ENCODE results near the gene NUDT21.

Gene NUDT21

DNA sequence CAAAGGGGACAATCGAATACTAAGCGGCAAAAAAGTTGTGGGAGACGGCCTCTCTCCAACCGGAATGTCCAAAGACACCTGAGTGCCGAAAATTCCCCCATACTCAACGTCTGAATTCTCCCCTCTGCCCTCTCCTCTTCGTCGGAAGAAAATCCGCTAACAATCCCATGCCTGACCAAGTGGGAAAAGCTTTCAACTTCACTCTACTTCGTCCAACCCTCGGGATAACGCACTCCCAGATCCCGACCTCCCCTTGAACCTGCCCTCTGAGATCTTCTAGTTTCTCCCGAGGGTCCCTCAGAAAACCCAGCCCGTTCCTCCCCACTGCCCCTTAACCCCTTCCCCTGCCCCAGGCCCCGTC, 26.7 kb downstream of the NUDT21 start:
- no peaks in the 10 kb centered on the region for H3K36me3 ChIP-seq (ENCODE audit: insufficient read depth, insufficient read length, low read length)
- peak overlapping the region; percentile 83 for H3K4me3 ChIP-seq (ENCODE audit: insufficient read length, low read depth)
- H3K4me1 ChIP-seq (ENCODE audit: insufficient read depth, insufficient read length) = no peaks in the 10 kb centered on the region
- DNase-seq (ENCODE audit: low read depth, low spot score) = no peak
- no peaks in the 10 kb centered on the region for H3K9me3 ChIP-seq (ENCODE audit: insufficient read depth, low read length)
- TF ChIP-seq SUZ12 (IDR thresholded peaks at IDR 0.05; ENCODE audit: extremely low read depth, insufficient read depth, insufficient read length) = no peak
- no peak for TF ChIP-seq YY1 (IDR thresholded peaks at IDR 0.05; ENCODE audit: insufficient read depth, insufficient read length)
- no peak for TF ChIP-seq ZNF274 (IDR thresholded peaks at IDR 0.05; ENCODE audit: low read depth, low read length)
- peak overlapping the region; percentile 78 for H3K9ac ChIP-seq (ENCODE audit: insufficient read length, low read depth)
- no peaks in the 10 kb centered on the region for H3K27me3 ChIP-seq (ENCODE audit: insufficient read depth, insufficient read length)

DNA sequence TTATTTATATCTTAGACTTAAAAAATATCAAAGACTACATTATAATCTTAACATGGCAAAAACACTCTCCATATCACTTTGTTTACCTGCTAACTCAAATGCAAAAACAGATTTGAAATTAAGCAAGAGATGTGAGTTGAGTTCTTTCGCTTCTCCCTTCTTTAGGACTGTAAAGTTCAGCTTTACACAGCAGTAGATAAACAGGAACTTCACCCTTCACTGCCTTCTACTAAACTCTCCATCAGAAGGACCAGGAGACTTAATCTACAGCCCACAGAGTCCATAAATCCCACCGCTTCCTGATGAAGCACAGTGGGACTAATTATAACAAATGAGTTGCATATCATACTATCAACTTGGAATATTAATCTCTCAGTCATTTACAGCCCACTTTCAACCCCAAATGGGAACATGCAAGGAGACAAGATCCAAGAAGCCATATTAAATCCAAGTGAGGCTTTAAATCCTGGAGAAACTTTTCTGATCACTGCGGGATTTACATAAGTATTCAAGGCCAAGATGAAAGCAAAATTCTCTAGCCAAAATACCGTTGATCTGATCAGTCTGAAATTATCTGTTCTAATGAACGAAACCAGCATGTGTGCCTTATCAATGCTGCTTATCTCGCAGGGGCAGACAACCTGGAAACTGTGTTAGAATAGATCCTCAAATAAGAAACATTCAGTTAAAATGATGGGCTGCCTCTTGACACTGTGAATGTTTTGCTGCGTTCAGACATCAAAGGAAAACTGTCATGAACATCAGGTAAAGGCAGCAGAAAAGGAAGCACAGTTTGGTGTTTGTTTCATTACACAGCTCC, 27.3 kb downstream of the NUDT21 start:
- H3K9me3 ChIP-seq (ENCODE audit: insufficient read depth, low read length) = no peaks in the 10 kb centered on the region
- no peaks in the 10 kb centered on the region for H3K27me3 ChIP-seq (ENCODE audit: insufficient read depth, insufficient read length)
- DNase-seq (ENCODE audit: low read depth, low spot score) = no peak
- TF ChIP-seq ZNF274 (IDR thresholded peaks at IDR 0.05; ENCODE audit: low read depth, low read length) (no peak), SUZ12 (IDR thresholded peaks at IDR 0.05; ENCODE audit: extremely low read depth, insufficient read depth, insufficient read length) (no peak), YY1 (IDR thresholded peaks at IDR 0.05; ENCODE audit: insufficient read depth, insufficient read length) (no peak)
- H3K36me3 ChIP-seq (ENCODE audit: insufficient read depth, insufficient read length, low read length) = no peaks in the 10 kb centered on the region
- no peaks in the 10 kb centered on the region for H3K4me1 ChIP-seq (ENCODE audit: insufficient read depth, insufficient read length)
- H3K9ac ChIP-seq (ENCODE audit: insufficient read length, low read depth) = peak overlapping the region; percentile 78
- H3K4me3 ChIP-seq (ENCODE audit: insufficient read length, low read depth) = peak overlapping the region; percentile 83

DNA sequence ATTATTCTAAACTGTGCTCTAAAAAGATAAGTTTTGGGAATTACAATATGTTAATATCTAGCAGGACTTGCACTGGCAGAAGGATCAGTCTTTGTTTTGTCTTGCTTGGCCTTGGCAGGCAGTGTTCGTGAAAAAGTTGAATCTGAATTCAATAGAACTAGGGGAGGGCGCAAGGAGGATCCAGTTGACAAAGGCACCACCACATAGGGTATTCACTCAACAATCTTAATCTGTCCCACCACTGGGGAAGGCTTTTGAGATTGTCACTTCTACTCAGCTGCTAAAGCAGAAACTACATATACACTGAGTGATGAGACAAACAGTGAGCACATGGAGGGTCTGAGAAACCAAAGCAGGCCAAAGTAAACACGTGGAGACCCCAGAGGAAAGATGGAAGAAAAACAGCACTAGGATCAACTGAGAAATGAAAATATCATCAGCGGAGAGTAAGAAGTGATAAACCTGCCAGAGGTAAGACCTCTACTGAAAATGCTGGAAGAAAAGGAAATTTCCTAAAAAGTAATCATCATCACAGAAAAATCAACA, 28.2 kb downstream of the NUDT21 start:
- Histone ChIP-seq H3K27me3 (ENCODE audit: insufficient read depth, insufficient read length) (no peaks in the 10 kb centered on the region), H3K36me3 (ENCODE audit: insufficient read depth, insufficient read length, low read length) (no peaks in the 10 kb centered on the region), H3K4me3 (ENCODE audit: insufficient read length, low read depth) (no peak overlapping the region), H3K4me1 (ENCODE audit: insufficient read depth, insufficient read length) (no peaks in the 10 kb centered on the region), H3K9ac (ENCODE audit: insufficient read length, low read depth) (no peak overlapping the region), H3K9me3 (ENCODE audit: insufficient read depth, low read length) (no peaks in the 10 kb centered on the region)
- DNase-seq (ENCODE audit: low read depth, low spot score) = no peak
- TF ChIP-seq SUZ12 (IDR thresholded peaks at IDR 0.05; ENCODE audit: extremely low read depth, insufficient read depth, insufficient read length) (no peak), ZNF274 (IDR thresholded peaks at IDR 0.05; ENCODE audit: low read depth, low read length) (no peak), YY1 (IDR thresholded peaks at IDR 0.05; ENCODE audit: insufficient read depth, insufficient read length) (no peak)

DNA sequence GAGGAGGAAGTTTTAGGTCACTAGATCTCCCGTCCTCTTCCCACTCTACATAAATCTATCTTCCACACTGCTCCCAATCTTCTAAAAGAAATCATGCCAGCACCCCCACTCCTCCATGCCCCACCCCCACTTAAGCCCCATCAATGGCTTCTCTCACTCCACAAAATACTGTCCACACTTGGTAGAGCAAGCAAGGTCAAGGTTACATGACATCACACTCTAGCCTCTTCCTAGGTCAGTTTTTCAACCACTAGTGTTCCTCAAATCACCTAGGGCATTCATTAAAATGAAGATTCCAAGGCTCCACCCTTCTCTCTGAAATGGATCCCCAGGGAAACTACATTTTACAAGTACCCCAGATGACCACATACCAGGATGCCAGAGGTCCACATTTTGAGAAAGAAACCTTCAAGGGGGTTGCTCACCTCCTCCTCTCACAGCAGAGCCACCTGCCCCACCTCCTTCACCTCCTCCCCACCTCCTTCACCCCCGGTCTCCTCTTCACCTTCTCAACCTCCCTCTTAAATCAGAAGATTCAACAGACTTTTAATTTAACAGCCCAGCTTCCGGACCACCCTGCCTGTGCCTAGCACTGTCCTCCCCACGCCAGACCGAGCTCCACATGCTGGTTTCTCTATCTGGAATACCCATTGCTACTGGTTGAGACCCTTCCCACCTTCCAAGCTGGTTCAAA, 29.0 kb downstream of the NUDT21 start:
- Histone ChIP-seq H3K36me3 (ENCODE audit: insufficient read depth, insufficient read length, low read length) (no peaks in the 10 kb centered on the region), H3K4me3 (ENCODE audit: insufficient read length, low read depth) (no peak overlapping the region), H3K4me1 (ENCODE audit: insufficient read depth, insufficient read length) (no peaks in the 10 kb centered on the region), H3K9me3 (ENCODE audit: insufficient read depth, low read length) (no peaks in the 10 kb centered on the region), H3K9ac (ENCODE audit: insufficient read length, low read depth) (no peak overlapping the region), H3K27me3 (ENCODE audit: insufficient read depth, insufficient read length) (no peaks in the 10 kb centered on the region)
- DNase-seq (ENCODE audit: low read depth, low spot score) = no peak
- no peak for TF ChIP-seq ZNF274 (IDR thresholded peaks at IDR 0.05; ENCODE audit: low read depth, low read length)
- TF ChIP-seq YY1 (IDR thresholded peaks at IDR 0.05; ENCODE audit: insufficient read depth, insufficient read length) = no peak
- no peak for TF ChIP-seq SUZ12 (IDR thresholded peaks at IDR 0.05; ENCODE audit: extremely low read depth, insufficient read depth, insufficient read length)

DNA sequence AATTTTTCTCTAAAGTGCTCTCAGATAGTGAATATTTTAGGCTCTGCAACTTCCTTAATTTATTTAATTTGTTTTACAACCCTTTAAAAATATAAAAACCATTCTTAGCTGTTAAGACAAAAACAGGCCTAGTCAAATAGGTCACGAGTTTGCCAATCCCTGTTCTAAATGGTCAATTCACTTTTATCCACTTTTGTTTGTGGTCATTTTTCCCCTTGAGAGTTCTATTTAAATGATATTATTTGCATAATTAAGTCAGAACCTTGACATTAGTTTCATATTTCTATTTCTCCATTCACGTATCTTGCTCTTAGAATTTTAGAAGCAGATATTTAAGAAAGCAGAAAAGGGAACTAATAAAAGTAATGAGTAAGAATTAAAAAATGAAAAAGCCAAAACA, 29.8 kb downstream of the NUDT21 start:
- H3K9ac ChIP-seq (ENCODE audit: insufficient read length, low read depth) = no peak overlapping the region
- H3K9me3 ChIP-seq (ENCODE audit: insufficient read depth, low read length) = no peaks in the 10 kb centered on the region
- H3K36me3 ChIP-seq (ENCODE audit: insufficient read depth, insufficient read length, low read length) = no peaks in the 10 kb centered on the region
- no peaks in the 10 kb centered on the region for H3K27me3 ChIP-seq (ENCODE audit: insufficient read depth, insufficient read length)
- DNase-seq (ENCODE audit: low read depth, low spot score) = no peak
- no peaks in the 10 kb centered on the region for H3K4me1 ChIP-seq (ENCODE audit: insufficient read depth, insufficient read length)
- TF ChIP-seq YY1 (IDR thresholded peaks at IDR 0.05; ENCODE audit: insufficient read depth, insufficient read length) (no peak), SUZ12 (IDR thresholded peaks at IDR 0.05; ENCODE audit: extremely low read depth, insufficient read depth, insufficient read length) (no peak), ZNF274 (IDR thresholded peaks at IDR 0.05; ENCODE audit: low read depth, low read length) (no peak)
- H3K4me3 ChIP-seq (ENCODE audit: insufficient read length, low read depth) = no peak overlapping the region

DNA sequence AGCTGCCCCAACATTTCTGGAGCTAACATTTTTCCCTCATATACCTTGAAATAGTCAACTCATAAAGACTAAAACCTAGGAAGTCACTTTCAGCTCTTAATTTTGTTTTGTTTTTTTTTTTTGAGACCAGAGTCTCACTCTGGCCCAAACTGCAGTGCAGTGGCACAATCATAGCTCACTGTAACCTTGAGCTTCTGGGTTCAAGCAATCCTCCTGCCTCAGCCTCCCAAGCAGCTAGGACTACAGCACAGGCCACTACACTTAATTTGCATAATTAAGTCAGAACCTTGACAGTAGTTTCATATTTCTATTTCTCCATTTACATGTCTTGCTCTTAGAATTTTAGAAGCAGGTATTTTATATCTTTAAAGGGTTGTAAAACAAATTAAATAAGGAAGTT, 30.5 kb downstream of the NUDT21 start:
- Histone ChIP-seq H3K9ac (ENCODE audit: insufficient read length, low read depth) (no peak overlapping the region), H3K27me3 (ENCODE audit: insufficient read depth, insufficient read length) (no peaks in the 10 kb centered on the region), H3K9me3 (ENCODE audit: insufficient read depth, low read length) (no peaks in the 10 kb centered on the region), H3K4me1 (ENCODE audit: insufficient read depth, insufficient read length) (no peaks in the 10 kb centered on the region), H3K4me3 (ENCODE audit: insufficient read length, low read depth) (no peak overlapping the region), H3K36me3 (ENCODE audit: insufficient read depth, insufficient read length, low read length) (no peaks in the 10 kb centered on the region)
- DNase-seq (ENCODE audit: low read depth, low spot score) = no peak
- TF ChIP-seq YY1 (IDR thresholded peaks at IDR 0.05; ENCODE audit: insufficient read depth, insufficient read length) (no peak), SUZ12 (IDR thresholded peaks at IDR 0.05; ENCODE audit: extremely low read depth, insufficient read depth, insufficient read length) (no peak), ZNF274 (IDR thresholded peaks at IDR 0.05; ENCODE audit: low read depth, low read length) (no peak)
